ENCODE data around the gene FRMD1. TPM values are rescaled to one million over a fixed set of nuclear protein-coding genes. Genes with fewer than 3 reads are reported as not detected.

FRMD1 gene
- polyA plus RNA-seq, 1 experiment: not detected

- POLR2A ChIA-PET: no interaction called here
- Histone ChIP-seq H3K9me3 (ENCODE audit: control insufficient read depth, insufficient read depth, low read length) (peaks cover 49% of the 10 kb centered on the region), H3K4me3 (ENCODE audit: low read depth, low read length) (no peak overlapping the region), H3K27ac (ENCODE audit: low read depth, low read length) (no peak overlapping the region), H3K27me3 (ENCODE audit: control insufficient read depth, insufficient read depth, low read length) (no peaks in the 10 kb centered on the region)
- CTCF ChIA-PET: no interaction called here
- TF ChIP-seq CTCF (IDR thresholded peaks at IDR 0.05; ENCODE audit: low read depth, low read length): no peak
- DNase-seq (ENCODE audit: low read depth, low spot score): no peak
Observed at GRCh38 chr6:168067081-168067759, 11.8 kb downstream of the FRMD1 start.

- no peaks in the 10 kb centered on the region for H3K27me3 ChIP-seq (ENCODE audit: control insufficient read depth, insufficient read depth, low read length)
- TF ChIP-seq CTCF (IDR thresholded peaks at IDR 0.05; ENCODE audit: low read depth, low read length): no peak
- no peak for DNase-seq (ENCODE audit: low read depth, low spot score)
- no peak overlapping the region for H3K27ac ChIP-seq (ENCODE audit: low read depth, low read length)
- H3K9me3 ChIP-seq (ENCODE audit: control insufficient read depth, insufficient read depth, low read length): peaks cover 45% of the 10 kb centered on the region; the same call in 1 of the 2 replicates
- H3K4me3 ChIP-seq (ENCODE audit: low read depth, low read length): no peak overlapping the region
- ChIA-PET CTCF (no interaction called here), POLR2A (no interaction called here)
Observed at GRCh38 chr6:168064226-168064807, 14.7 kb downstream of the FRMD1 start.

GRCh38 chr6:168063431-168063830 is 15.6 kb downstream of the FRMD1 start:
- Histone ChIP-seq H3K4me3 (ENCODE audit: low read depth, low read length) (no peak overlapping the region), H3K27me3 (ENCODE audit: control insufficient read depth, insufficient read depth, low read length) (no peaks in the 10 kb centered on the region), H3K9me3 (ENCODE audit: control insufficient read depth, insufficient read depth, low read length) (peaks cover 53% of the 10 kb centered on the region; the same call in 1 of the 2 replicates), H3K27ac (ENCODE audit: low read depth, low read length) (no peak overlapping the region)
- POLR2A ChIA-PET: no interaction called here
- DNase-seq (ENCODE audit: low read depth, low spot score): no peak
- CTCF ChIA-PET: no interaction called here
- TF ChIP-seq CTCF (IDR thresholded peaks at IDR 0.05; ENCODE audit: low read depth, low read length): no peak

GRCh38 chr6:168062346-168063289 is 16.4 kb downstream of the FRMD1 start:
- Histone ChIP-seq H3K9me3 (ENCODE audit: control insufficient read depth, insufficient read depth, low read length) (peaks cover 57% of the 10 kb centered on the region; the same call in 1 of the 2 replicates), H3K27me3 (ENCODE audit: control insufficient read depth, insufficient read depth, low read length) (no peaks in the 10 kb centered on the region), H3K4me3 (ENCODE audit: low read depth, low read length) (no peak overlapping the region), H3K27ac (ENCODE audit: low read depth, low read length) (no peak overlapping the region)
- no peak for DNase-seq (ENCODE audit: low read depth, low spot score)
- no peak for TF ChIP-seq CTCF (IDR thresholded peaks at IDR 0.05; ENCODE audit: low read depth, low read length)
- ChIA-PET POLR2A (no interaction called here), CTCF (no interaction called here)

Measured in AG04450 (cell line).